Urothelium cell line (cell line): ENCODE measurements around the gene F12.

ENCODE experiments used
- DNase-seq: peaks from one replicate; pipeline ENCODE4 v3.0.0; 2011; ENCODE audit warnings: low spot score, mixed read lengths
- FAIRE-seq: peaks from 2 replicates; lab custom pipeline; 2011; peaks lifted over from hg19 to GRCh38; lab: Jason Lieb, UNC

Gene F12

GRCh38 chr5:177409043-177409801, at the start of gene F12:
Gene F12, minus strand, starts transcription at chr5:177409564. Its CDS starts 37 bp downstream, at chr5:177409527.
- DNase-seq, result no peak
- no peak for FAIRE-seq

DNA sequence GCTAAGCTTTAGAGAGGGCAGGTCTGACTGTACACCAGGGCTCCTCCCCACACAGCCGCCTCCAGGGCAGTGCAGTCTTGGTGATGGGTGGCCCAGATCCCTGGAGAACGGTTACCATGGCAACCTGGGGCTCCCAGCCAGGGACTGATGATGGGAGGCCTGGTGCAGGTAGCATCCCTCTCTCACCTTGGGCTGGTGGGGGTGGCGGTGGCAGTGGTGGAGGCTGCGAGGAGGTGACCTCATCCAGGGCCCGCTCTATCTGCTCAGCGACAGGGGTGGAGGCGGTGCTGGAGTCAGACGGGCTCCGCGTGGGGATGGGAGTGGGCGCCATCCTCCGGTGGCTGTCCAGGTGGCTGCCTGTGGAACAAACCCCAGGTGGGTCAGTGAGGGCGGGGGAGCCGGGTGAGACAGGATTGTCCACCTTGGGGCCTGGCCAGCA, 49.6 kb upstream of the F12 start:
- DNase-seq, result peak; percentile 38
- no peak for FAIRE-seq

DNA sequence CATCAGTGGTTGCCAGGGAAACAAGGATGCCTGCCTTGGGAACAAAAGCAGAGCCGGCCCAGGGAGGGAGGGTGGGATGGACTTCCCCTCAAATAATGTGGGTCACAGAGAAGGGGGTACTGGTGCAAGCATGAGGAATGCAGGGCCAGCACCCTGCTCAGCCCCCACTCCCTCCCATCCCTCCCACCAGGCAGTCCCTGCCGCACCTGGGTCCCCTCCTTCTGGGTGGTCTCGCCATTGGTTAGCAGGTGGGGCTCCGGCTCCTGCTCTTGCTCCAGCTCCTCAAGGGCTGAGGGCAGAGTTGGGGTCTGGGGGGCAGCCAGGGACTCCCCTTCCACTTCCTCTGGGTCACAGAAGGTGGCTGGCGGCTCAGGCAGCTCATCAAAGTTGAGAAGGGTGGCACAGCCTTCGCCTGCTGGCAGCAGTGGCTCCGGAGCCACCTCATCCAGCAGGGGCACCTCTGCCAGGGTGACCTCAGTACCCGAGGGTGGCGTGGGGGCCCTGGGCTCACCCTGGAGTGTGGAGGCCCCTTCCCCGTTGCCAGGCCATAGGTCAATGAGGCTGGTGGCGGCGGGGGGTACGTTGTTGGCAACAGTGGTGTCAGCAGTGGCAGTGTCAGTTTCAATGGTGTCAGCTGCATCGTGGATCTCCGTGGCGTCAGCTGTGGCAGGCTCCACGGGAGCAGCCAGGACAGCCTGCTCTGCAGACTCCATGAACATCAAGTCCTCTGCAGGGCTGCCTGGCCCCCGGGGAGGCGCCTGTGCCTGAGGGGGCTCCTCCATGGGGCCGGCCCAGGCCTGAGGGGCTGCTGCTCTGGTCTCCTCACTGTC, 48.7 kb upstream of the F12 start:
- no peak for DNase-seq
- FAIRE-seq, result no peak

DNA sequence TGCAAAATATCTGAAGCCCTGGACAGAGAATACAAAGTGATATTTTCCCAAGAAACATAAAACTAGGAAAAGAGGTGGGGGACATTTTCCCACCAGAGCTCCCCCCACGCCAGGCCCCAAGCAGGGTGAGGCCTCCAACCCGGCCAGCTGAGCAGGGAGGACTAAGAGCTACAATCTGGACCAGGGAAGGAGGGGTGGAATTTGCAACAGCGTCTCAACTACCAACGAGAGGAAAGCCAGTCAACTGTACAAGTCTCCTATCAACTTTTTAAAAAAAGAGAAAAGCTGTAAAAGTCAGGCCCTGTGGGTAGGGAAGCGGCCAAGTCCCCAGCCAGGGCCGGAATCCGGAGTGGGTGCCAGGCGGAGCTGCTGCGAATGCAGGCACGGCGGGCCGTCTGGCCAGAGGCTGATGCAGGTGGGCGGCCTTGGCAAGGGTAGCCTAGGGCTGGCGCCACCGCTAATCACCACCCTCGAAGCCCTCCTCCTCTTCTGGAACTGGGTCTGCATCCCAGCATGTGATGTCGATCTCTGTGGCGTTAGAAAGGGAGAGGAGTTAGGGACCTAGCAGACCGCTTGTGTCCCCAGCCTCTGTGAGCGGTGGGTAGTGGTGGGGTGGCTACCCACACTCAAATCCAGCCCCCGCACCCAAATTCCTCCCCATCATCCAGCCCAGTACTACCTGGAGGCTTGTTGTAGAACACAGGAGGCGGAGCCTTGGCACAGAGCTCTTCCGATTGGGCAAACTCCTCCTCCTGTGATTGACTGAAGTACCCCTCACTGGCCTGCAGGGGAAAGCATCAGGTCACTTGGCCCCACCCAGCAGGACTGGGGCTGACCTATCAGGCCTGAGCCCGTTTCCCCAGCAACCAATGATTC, 47.9 kb upstream of the F12 start:
- DNase-seq, result peak; percentile 94
- FAIRE-seq, result peak; percentile 68

DNA sequence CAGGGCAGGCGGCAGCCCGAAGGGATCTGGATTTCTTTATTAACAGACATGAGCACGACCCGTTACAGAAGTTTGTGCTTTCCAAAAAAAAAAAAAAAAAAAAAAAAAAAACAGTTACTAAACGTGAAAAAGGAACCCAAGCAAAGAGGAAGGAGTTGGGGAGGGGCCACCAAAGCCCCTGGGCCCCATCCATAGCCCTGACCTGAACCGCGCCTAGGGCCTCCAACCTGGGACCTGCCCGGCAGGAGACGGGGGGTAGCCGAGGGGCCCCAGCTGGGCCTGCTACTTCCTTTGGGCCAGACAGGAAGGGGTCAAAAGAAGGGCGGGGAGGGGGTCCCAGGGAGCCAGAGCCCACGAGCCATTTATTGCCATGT, 47.2 kb upstream of the F12 start:
- no peak for DNase-seq
- no peak for FAIRE-seq

DNA sequence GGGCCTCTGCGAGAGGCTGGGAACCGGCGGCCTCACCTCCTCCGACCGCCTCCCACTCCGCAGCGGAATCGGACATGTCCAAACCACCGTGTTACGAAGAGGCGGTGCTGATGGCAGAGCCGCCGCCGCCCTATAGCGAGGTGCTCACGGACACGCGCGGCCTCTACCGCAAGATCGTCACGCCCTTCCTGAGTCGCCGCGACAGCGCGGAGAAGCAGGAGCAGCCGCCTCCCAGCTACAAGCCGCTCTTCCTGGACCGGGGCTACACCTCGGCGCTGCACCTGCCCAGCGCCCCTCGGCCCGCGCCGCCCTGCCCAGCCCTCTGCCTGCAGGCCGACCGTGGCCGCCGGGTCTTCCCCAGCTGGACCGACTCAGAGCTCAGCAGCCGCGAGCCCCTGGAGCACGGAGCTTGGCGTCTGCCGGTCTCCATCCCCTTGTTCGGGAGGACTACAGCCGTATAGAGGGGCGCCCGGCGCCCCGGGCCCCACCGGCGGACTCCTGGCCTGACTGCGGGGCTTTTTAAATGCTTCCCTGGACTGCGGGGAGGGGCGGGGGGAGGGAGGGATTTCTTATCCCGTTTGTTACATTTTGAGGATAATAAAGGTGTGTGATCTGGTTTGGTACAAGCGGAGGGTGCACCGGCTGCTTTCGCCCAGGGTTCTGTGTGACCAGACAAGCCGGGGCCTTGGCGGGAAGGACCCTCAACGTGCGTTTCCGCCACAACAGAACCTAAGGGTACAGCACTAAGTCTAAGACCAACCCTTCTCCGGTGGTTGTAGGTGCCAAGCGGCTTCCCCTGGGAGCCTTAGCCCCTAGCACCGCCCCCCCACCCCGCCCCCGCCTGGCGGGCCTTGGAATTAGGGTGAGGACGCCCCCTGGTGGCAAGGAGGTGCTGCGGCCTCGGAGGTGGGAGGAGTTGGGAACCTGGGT, 46.6 kb upstream of the F12 start:
- no peak for FAIRE-seq
- DNase-seq, result peak; percentile 88

- DNase-seq, result no peak
- no peak for FAIRE-seq
These were observed 45.8 kb upstream of the F12 start for GRCh38 chr5:177455036-177455660.

GRCh38 chr5:177454397-177455035, 45.2 kb upstream of the F12 start:
- DNase-seq (no peak), FAIRE-seq (no peak)

- no peak for FAIRE-seq
These were observed 44.6 kb upstream of the F12 start for GRCh38 chr5:177453852-177454396.

GRCh38 chr5:177452688-177453638, 43.6 kb upstream of the F12 start:
- FAIRE-seq, result no peak
- DNase-seq, result no peak

More at GRCh38 chr5:177453852-177454396, 44.6 kb upstream of the F12 start:
- no peak for DNase-seq

- no peak for DNase-seq
- FAIRE-seq, result no peak
These were observed 41.5 kb upstream of the F12 start for GRCh38 chr5:177450667-177451424.

GRCh38 chr5:177449140-177450061, 40.0 kb upstream of the F12 start:
- FAIRE-seq, result no peak
- no peak for DNase-seq

- DNase-seq, result no peak
- FAIRE-seq, result no peak
These were observed 39.0 kb upstream of the F12 start for GRCh38 chr5:177448244-177448950.

DNA sequence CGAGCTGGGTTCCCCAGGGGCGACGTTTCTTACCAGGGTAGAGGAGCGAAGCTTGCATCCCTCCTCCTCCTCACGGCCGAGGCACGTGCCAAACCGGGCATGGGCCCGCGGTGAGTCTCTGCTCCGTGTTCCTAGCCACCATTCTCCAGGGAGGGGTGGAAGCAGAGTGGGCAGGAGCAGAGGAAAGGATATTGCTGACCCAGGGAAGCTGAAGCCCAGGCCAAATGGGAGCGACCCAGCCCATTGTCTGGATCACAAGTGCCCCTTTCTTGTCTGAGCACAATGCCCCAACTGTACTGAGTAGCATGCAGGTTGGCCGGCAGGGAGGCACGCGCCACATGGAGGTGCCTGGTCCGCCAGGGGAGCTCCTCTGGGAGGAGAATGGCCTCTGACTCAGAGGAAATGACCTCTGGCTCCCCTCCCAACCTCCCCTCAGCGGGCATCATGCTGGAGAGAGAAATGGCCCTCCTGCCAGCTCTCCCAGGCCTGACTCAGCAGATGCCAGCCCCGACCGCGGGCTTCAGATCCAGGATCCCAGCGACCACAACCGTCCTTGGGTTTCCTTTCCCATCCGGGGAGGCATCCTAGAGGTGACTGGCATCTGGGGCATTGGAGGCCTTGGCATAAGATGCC, 38.4 kb upstream of the F12 start:
- peak; percentile 53 for FAIRE-seq
- peak; percentile 91 for DNase-seq
